K562 (cell line): ENCODE data around the gene KRTAP26-1. TPM values are rescaled to one million over a fixed set of nuclear protein-coding genes. Genes with fewer than 3 reads are reported as not detected.

Experiments used
- ATAC-seq: fragments of 200-7000 bp; cut with Tn5 transposase; 3 replicates; pipeline ENCODE4 v1.9.1; 2020; ENCODE audit warnings: moderate library complexity
- BruUV-seq: library from RNA; stranded (reverse); fragments of 400-500 nt; replicated peaks from 2 replicates; lab custom pipeline; 2021; lab: Mats Ljungman, UMichigan
- CTCF ChIA-PET: fragments of 300-600 bp; formaldehyde crosslinking; extraction: SDS; loops from one replicate; lab custom pipeline; 2021; ENCODE audit warnings: low intra/inter-chr PET ratio; lab: Yijun Ruan, JAX
- POLR2A ChIA-PET: fragments of 300-600, 350-650 bp; sonication (Branson Sonifier 250); formaldehyde crosslinking; extraction: SDS; loops from one replicate; lab custom pipeline; 2021; ENCODE audit warnings: antibody characterized with exemption, inconsistent platforms; lab: Yijun Ruan, JAX
- DNase-seq, 4 experiments: peaks; one replicate each; pipeline versions ENCODE4 v3.0.0 to v3.0.0-alpha.2; 2011 to 2018; ENCODE audit warnings: low spot score in 3 of 4, mixed read lengths in 3 of 4; ENCODE audit errors: extremely low read depth in 1 of 4
- FAIRE-seq: peaks from 2 replicates; lab custom pipeline; 2011; peaks lifted over from hg19 to GRCh38; lab: Jason Lieb, UNC
- H2AFZ ChIP-seq: 2 replicates; pipeline ENCODE4 v1.6.0; 2011; ENCODE audit warnings: low read depth, low read length, control low read depth, inconsistent platforms
- H3K27ac ChIP-seq: fragments of 200-600 bp; 3 replicates; pipeline ENCODE4 v1.8.0; 2011; ENCODE audit warnings: low read depth, mild to moderate bottlenecking, control low read depth, inconsistent platforms, low read length, moderate library complexity, mixed read lengths; ENCODE audit errors: extremely low read depth
- H3K27me3 ChIP-seq, 2 experiments: fragments of 300-600 bp in 1 of 2; 2 replicates in 1 of 2; 3 replicates in 1 of 2; pipeline versions ENCODE4 v1.6.0 to v1.8.0; 2011; ENCODE audit warnings: inconsistent platforms in 2 of 2, low read length in 2 of 2, mild to moderate bottlenecking in 1 of 2, mixed read lengths in 1 of 2, moderate library complexity in 1 of 2; ENCODE audit not compliant: control insufficient read depth in 2 of 2, insufficient read depth in 2 of 2
- H3K36me3 ChIP-seq: fragments of 300-600 bp; 3 replicates; pipeline ENCODE4 v1.8.0; 2011; ENCODE audit warnings: mild to moderate bottlenecking, low read length, inconsistent platforms; ENCODE audit not compliant: control insufficient read depth, insufficient read depth
- H3K4me1 ChIP-seq, 2 experiments: fragments of 200-600 bp in 1 of 2; replicated peaks in 1 of 2; 2 replicates in 1 of 2; 3 replicates in 1 of 2; pipeline versions ENCODE4 v1.5.1 to v1.8.0; 2011; ENCODE audit warnings: inconsistent platforms in 2 of 2, low read length in 2 of 2, mild to moderate bottlenecking in 1 of 2, mixed read lengths in 1 of 2, moderate library complexity in 1 of 2; ENCODE audit not compliant: control insufficient read depth in 2 of 2, insufficient read depth in 2 of 2
- H3K4me2 ChIP-seq: 2 replicates; pipeline ENCODE4 v1.6.1; 2011; ENCODE audit warnings: low read length, control low read depth, inconsistent platforms, mixed read lengths; ENCODE audit not compliant: insufficient read depth
- H3K4me3 ChIP-seq: fragments of 200-600 bp; sonication (generic), shearing (Covaris generic); 2 replicates; pipeline ENCODE4 v1.5.1; 2016; ENCODE audit warnings: control low read depth, inconsistent platforms
- H3K79me2 ChIP-seq: fragments of 200-600 bp; 3 replicates; pipeline ENCODE4 v1.8.0; 2011; ENCODE audit warnings: low read length, inconsistent platforms; ENCODE audit not compliant: control insufficient read depth, insufficient read depth
- H3K9ac ChIP-seq, 2 experiments: 2 replicates each; pipeline versions ENCODE4 v1.6.0 to v1.6.1; 2011; ENCODE audit warnings: low read depth in 2 of 2, low read length in 2 of 2, control low read depth in 1 of 2, inconsistent platforms in 1 of 2, mild to moderate bottlenecking in 1 of 2, mixed read lengths in 1 of 2; ENCODE audit not compliant: insufficient read depth in 1 of 2
- H3K9me1 ChIP-seq: one replicate; pipeline ENCODE4 v1.6.0; 2011; ENCODE audit warnings: inconsistent platforms, mild to moderate bottlenecking, low read length, moderate library complexity; ENCODE audit not compliant: control insufficient read depth, insufficient read depth
- H3K9me3 ChIP-seq: replicated peaks from 2 replicates; pipeline ENCODE4 v1.5.1; 2011; ENCODE audit warnings: low read depth, low read length, inconsistent platforms; ENCODE audit not compliant: control insufficient read depth, insufficient read depth
- H4K20me1 ChIP-seq: replicated peaks from 2 replicates; pipeline ENCODE4 v1.6.1; 2011; ENCODE audit warnings: low read length, inconsistent platforms, mixed read lengths; ENCODE audit not compliant: control insufficient read depth, insufficient read depth
- ARNT ChIP-seq, 2 experiments: fragments of 450-650 bp; IDR thresholded peaks; 2 replicates each; pipeline ENCODE4 v1.6.1; 2016; ENCODE audit warnings: mild to moderate bottlenecking in 1 of 2
- ATF7 ChIP-seq: fragments of 450-650 bp; IDR thresholded peaks from 2 replicates; pipeline ENCODE4 v1.7.1; 2014; ENCODE audit warnings: mild to moderate bottlenecking, moderate library complexity
- CBX1 ChIP-seq: sonication (generic); IDR thresholded peaks from 2 replicates; pipeline ENCODE4 v1.6.1; 2016; ENCODE audit warnings: antibody characterized with exemption, low read depth, mild to moderate bottlenecking
- L3MBTL2 ChIP-seq: fragments of 450-650 bp; IDR thresholded peaks from 2 replicates; pipeline ENCODE4 v1.6.1; 2016; ENCODE audit warnings: mild to moderate bottlenecking, moderate library complexity
- MEIS2 ChIP-seq: fragments of 450-650 bp; IDR thresholded peaks from 2 replicates; pipeline ENCODE4 v1.6.1; 2014; ENCODE audit warnings: mild to moderate bottlenecking; ENCODE audit not compliant: partially characterized antibody
- RAD21 ChIP-seq, 2 experiments: fragments of 250-450 bp in 1 of 2; fragments of 450-650 bp in 1 of 2; sonication (Bioruptor Pico) in 1 of 2; formaldehyde crosslinking in 1 of 2; IDR thresholded peaks in 1 of 2; conservative IDR thresholded peaks in 1 of 2; 2 replicates each; pipeline versions ENCODE4 v1.4.0 to v1.8.0; 2020 to 2022; ENCODE audit warnings: mild to moderate bottlenecking in 2 of 2, moderate library complexity in 1 of 2
- RBM22 ChIP-seq: fragments of 200-400 bp; formaldehyde crosslinking; IDR thresholded peaks from 2 replicates; pipeline ENCODE4 v1.6.1; 2018; ENCODE audit warnings: low read length, low read depth; ENCODE audit not compliant: poor library complexity, severe bottlenecking
- RFX1 ChIP-seq: fragments of 450-650 bp; IDR thresholded peaks from 2 replicates; pipeline ENCODE4 v1.6.1; 2016; ENCODE audit warnings: mild to moderate bottlenecking, moderate library complexity
- SMAD3 ChIP-seq: fragments of 450-650 bp; formaldehyde crosslinking; conservative IDR thresholded peaks from 2 replicates; pipeline ENCODE4 v1.4.0; 2020; ENCODE audit warnings: mild to moderate bottlenecking
- TAL1 ChIP-seq: fragments of 450-650 bp; IDR thresholded peaks from 2 replicates; pipeline ENCODE4 v1.6.1; 2016; ENCODE audit warnings: mild to moderate bottlenecking
- TBL1XR1 ChIP-seq, 2 experiments: IDR thresholded peaks; 2 replicates each; pipeline ENCODE4 v1.6.1; 2012; ENCODE audit warnings: improper control_type of control experiment in 2 of 2, low read length in 2 of 2, mild to moderate bottlenecking in 1 of 2
- ZBTB1 ChIP-seq: sonication (generic); formaldehyde crosslinking; IDR thresholded peaks from 2 replicates; pipeline ENCODE4 v1.8.1; 2023; ENCODE audit warnings: missing genetic modification reagents, low read depth, mild to moderate bottlenecking, borderline replicate concordance
- ZFX ChIP-seq: sonication (generic); formaldehyde crosslinking; IDR thresholded peaks from 2 replicates; pipeline ENCODE4 v1.8.0; 2022; ENCODE audit warnings: mild to moderate bottlenecking, missing genetic modification reagents, moderate library complexity
- ZNF586 ChIP-seq: fragments of 450-650 bp; formaldehyde crosslinking; conservative IDR thresholded peaks from 2 replicates; pipeline ENCODE4 v1.4.0; 2020; ENCODE audit warnings: mild to moderate bottlenecking, moderate library complexity
- WGBS: fragments of 100-300 bp; shearing (Covaris generic); methylation state at CpG from one replicate; pipeline ENCODE4 v1.1.6; 2016; ENCODE audit warnings: low coverage, mixed read lengths; ENCODE audit not compliant: insufficient coverage; ENCODE audit errors: missing lambda C conversion rate; 5-methylcytosine and 5-hydroxymethylcytosine counted together
- in situ Hi-C: fragments of 300-500 bp; cut with MboI; formaldehyde crosslinking; loops from 4 replicates; pipeline ENCODE4 v1.15.0; 2018; ENCODE audit warnings: inconsistent platforms, mixed read lengths
- intact Hi-C: fragments of 100-400 bp; cut with micrococcal nuclease; formaldehyde crosslinking; loops from 2 replicates; pipeline ENCODE4 v1.14.2; 2022
- polyA plus RNA-seq, 8 experiments: library from polyadenylated mRNA; depleted of rRNA in 4 of 8; stranded (reverse) in 5 of 8; unstranded in 3 of 8; fragments of >200 nt; fragmentation: Nextera tagmentation in 2 of 8; fragmentation: Illumina TruSeq in 1 of 8; extraction: Ambion mirVana in 2 of 8; extraction: Trizol in 1 of 8; gene quantifications; 2 replicates each; pipeline versions ENCODE4 v1.2.1 to v1.2.3, GENCODE V29; 2011 to 2014; ENCODE audit warnings: inconsistent platforms in 1 of 8, missing spikeins in 1 of 8
- total RNA-seq, 7 experiments: library from RNA; depleted of rRNA in 6 of 7; stranded (reverse); fragments of >200 nt in 6 of 7; fragmentation: Illumina TruSeq in 2 of 7; extraction: Trizol in 2 of 7; gene quantifications; 2 replicates each; pipeline versions ENCODE4 v1.2.1 to v1.2.3, GENCODE V29; 2011 to 2021; ENCODE audit warnings: low replicate concordance in 1 of 7
- TF ChIP-seq, protein P1 (sequence below): fragments of 250-450 bp; sonication (Bioruptor Pico); IDR thresholded peaks from 2 replicates; pipeline ENCODE4 v1.5.0; 2022; ENCODE audit warnings: mild to moderate bottlenecking
- TF ChIP-seq, protein P2 (sequence below): fragments of 450-650 bp; formaldehyde crosslinking; IDR thresholded peaks from 2 replicates; pipeline ENCODE4 v1.4.0; 2020; ENCODE audit warnings: mild to moderate bottlenecking, moderate library complexity

The KRTAP26-1 gene
- total and polyA plus RNA-seq, 9 of the 15 experiments (the other 6 are each of a cell fraction or from before 2014, with no cell fraction given): not detected

DNA sequence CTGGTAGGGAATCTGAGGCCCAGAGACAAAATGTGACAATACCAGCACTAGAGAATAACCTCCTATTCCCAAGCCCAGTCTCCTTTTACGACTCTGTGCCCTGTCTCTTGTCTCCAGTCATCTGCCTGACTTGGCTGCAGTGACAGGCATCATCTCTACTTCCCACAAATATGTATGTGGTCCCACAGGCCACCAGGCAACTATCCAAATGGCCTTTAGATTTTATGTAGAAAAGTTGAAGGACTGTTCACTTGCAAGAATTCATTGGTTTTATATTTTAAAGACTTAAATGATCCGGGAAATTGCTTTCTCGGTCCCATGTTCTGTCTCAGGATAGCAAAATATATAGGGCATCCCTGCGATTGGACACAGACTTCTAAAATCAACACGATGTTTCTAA, 49.0 kb downstream of the KRTAP26-1 start:
- POLR2A ChIA-PET: no interaction called here
- no peaks in the 10 kb centered on the region for H3K36me3 ChIP-seq
- CTCF ChIA-PET: no interaction called here
- no peak overlapping the region for H3K4me2 ChIP-seq
- no peaks in the 10 kb centered on the region for H3K9me1 ChIP-seq
- no peaks in the 10 kb centered on the region; the same call in 1 of the 2 replicates for H3K9me3 ChIP-seq
- DNase-seq (no peak), ATAC-seq (no peak), FAIRE-seq (no peak)
- WGBS: under 1% methylated on average over 5 of the region's 5 CpGs
- in situ Hi-C loops (no loop called here), intact Hi-C loops (no loop called here)
- H3K27me3 ChIP-seq: no peaks in the 10 kb centered on the region
- TF ChIP-seq ZBTB1 (CRISPR knock-in tag) (no peak), CBX1 (no peak), ARNT (IDR thresholded peaks at IDR 0.05) (no peak), RBM22 (no peak), ZFX (CRISPR knock-in tag) (no peak), ZNF586 (CRISPR knock-in tag) (no peak), SMAD3 (CRISPR knock-in tag) (no peak), RAD21 (CRISPR knock-in tag; conservative IDR thresholded peaks at IDR 0.05 in 1 of 2, IDR thresholded peaks at IDR 0.05 in 1 of 2) (no peak), L3MBTL2 (no peak), RFX1 (no peak), TAL1 (no peak), TBL1XR1 (IDR thresholded peaks at IDR 0.05; ENCODE audit: low read length in 2 of 2) (no peak), MEIS2 (no peak), ATF7 (no peak)
- TF ChIP-seq, protein P1, sequence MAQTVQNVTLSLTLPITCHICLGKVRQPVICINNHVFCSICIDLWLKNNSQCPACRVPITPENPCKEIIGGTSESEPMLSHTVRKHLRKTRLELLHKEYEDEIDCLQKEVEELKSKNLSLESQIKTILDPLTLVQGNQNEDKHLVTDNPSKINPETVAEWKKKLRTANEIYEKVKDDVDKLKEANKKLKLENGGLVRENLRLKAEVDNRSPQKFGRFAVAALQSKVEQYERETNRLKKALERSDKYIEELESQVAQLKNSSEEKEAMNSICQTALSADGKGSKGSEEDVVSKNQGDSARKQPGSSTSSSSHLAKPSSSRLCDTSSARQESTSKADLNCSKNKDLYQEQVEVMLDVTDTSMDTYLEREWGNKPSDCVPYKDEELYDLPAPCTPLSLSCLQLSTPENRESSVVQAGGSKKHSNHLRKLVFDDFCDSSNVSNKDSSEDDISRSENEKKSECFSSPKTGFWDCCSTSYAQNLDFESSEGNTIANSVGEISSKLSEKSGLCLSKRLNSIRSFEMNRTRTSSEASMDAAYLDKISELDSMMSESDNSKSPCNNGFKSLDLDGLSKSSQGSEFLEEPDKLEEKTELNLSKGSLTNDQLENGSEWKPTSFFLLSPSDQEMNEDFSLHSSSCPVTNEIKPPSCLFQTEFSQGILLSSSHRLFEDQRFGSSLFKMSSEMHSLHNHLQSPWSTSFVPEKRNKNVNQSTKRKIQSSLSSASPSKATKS (CRISPR knock-in tag): no peak
- TF ChIP-seq, protein P2, sequence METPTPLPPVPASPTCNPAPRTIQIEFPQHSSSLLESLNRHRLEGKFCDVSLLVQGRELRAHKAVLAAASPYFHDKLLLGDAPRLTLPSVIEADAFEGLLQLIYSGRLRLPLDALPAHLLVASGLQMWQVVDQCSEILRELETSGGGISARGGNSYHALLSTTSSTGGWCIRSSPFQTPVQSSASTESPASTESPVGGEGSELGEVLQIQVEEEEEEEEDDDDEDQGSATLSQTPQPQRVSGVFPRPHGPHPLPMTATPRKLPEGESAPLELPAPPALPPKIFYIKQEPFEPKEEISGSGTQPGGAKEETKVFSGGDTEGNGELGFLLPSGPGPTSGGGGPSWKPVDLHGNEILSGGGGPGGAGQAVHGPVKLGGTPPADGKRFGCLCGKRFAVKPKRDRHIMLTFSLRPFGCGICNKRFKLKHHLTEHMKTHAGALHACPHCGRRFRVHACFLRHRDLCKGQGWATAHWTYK (CRISPR knock-in tag): no peak
- H4K20me1 ChIP-seq: no peaks in the 10 kb centered on the region
- no peak overlapping the region for H2AFZ ChIP-seq
- H3K4me1 ChIP-seq: no peaks in the 10 kb centered on the region
- H3K9ac ChIP-seq: no peak overlapping the region
- no peak overlapping the region for H3K27ac ChIP-seq
- no peaks in the 10 kb centered on the region for H3K79me2 ChIP-seq
- H3K4me3 ChIP-seq: no peak overlapping the region
- no TSS peak for BruUV-seq
